Esophagus muscularis mucosa (tissue), 4 donors: ENCODE results near the gene MYO1E. TPM values are rescaled to one million over a fixed set of nuclear protein-coding genes. Genes with fewer than 3 reads are reported as not detected.
"Not testable (repeated sequence)": the region's sequence is repeated elsewhere in the genome, so short reads cannot be mapped to it uniquely, and the experiment has no call there.

ENCODE experiments used
- DNase-seq: peaks from one replicate; pipeline ENCODE4 v3.0.0-alpha.2; 2017; ENCODE audit errors: extremely low spot score
- H3K27ac ChIP-seq, 4 donors: fragments of 200-600 bp; sonication (generic); replicated peaks in 1 of 4; 1 replicate in 3 of 4; 2 replicates in 1 of 4; pipeline ENCODE4 v1.5.1; 2016 to 2019; ENCODE audit warnings: mild to moderate bottlenecking in 1 of 4
- H3K27me3 ChIP-seq, 4 donors: fragments of 200-600 bp; sonication (generic); one replicate each; pipeline versions ENCODE4 v1.5.1 to v1.6.0; 2016 to 2019
- H3K36me3 ChIP-seq, 4 donors: fragments of 200-600 bp; sonication (generic); one replicate each; pipeline ENCODE4 v1.5.1; 2016 to 2019
- H3K4me1 ChIP-seq, 4 donors: fragments of 200-600 bp; sonication (generic); one replicate each; pipeline ENCODE4 v1.5.1; 2016 to 2019
- H3K4me3 ChIP-seq, 4 donors: fragments of 200-600 bp; sonication (generic); 1 replicate in 2 of 4; 2 replicates in 2 of 4; pipeline ENCODE4 v1.5.1; 2016 to 2019; ENCODE audit warnings: mild to moderate bottlenecking in 4 of 4, moderate library complexity in 1 of 4
- H3K9me3 ChIP-seq, 4 donors: fragments of 200-600 bp; sonication (generic); 1 replicate in 3 of 4; 2 replicates in 1 of 4; pipeline ENCODE4 v1.5.1; 2016 to 2019
- CTCF ChIP-seq, 3 experiments: fragments of 200-600 bp in 2 of 3; fragments of 450-650 bp in 1 of 3; sonication (generic) in 2 of 3; IDR thresholded peaks; one replicate each; pipeline ENCODE4 v1.5.1; 2017 to 2019; ENCODE audit warnings: antibody characterized with exemption in 3 of 3, mild to moderate bottlenecking in 2 of 3, moderate library complexity in 1 of 3
- EP300 ChIP-seq: sonication (generic); formaldehyde crosslinking; IDR thresholded peaks from one replicate; pipeline ENCODE4 v1.6.1; 2017; ENCODE audit warnings: antibody characterized with exemption
- POLR2A ChIP-seq: fragments of 450-650 bp; IDR thresholded peaks from one replicate; pipeline ENCODE4 v1.6.1; 2017; ENCODE audit warnings: antibody characterized with exemption, moderate library complexity, mild to moderate bottlenecking, low read depth
- POLR2AphosphoS5 ChIP-seq, 2 donors: sonication (generic); formaldehyde crosslinking; IDR thresholded peaks; one replicate each; pipeline ENCODE4 v1.6.1; 2017; ENCODE audit warnings: antibody characterized with exemption in 2 of 2
- WGBS: methylation state at CpG from one replicate; pipeline ENCODE4 v1.1.5; 2018; 5-methylcytosine and 5-hydroxymethylcytosine counted together
- intact Hi-C: fragments of 100-400 bp; cut with DNase I; formaldehyde crosslinking; loops from one replicate; pipeline ENCODE4 v1.15.1; 2023
- total RNA-seq, 4 donors: library from RNA; depleted of rRNA; stranded (reverse); fragments of >200 nt; gene quantifications; one replicate each; pipeline versions ENCODE4 v1.1.0 to v1.2.1, GENCODE V29; 2016

MYO1E gene
- total RNA-seq, 4 donors from 2014 or later, result 32.7 to 39.9 (median 37.6) TPM

GRCh38 chr15:59396679-59397078 lies 24.0 kb upstream of the MYO1E start:
- intact Hi-C loops, result no loop called here
- no peak overlapping the region for H3K4me3 ChIP-seq

GRCh38 chr15:59396211-59396610 lies 23.5 kb upstream of the MYO1E start:
- Histone ChIP-seq H3K36me3 (no peaks in the 10 kb centered on the region), H3K27ac (no peak overlapping the region), H3K9me3 (no peaks in the 10 kb centered on the region), H3K4me3 (no peak overlapping the region), H3K27me3 (no peaks in the 10 kb centered on the region), H3K4me1 (no peaks in the 10 kb centered on the region)
- intact Hi-C loops, result no loop called here
- 63% methylated on average over 3 of the region's 3 CpGs for WGBS
- TF ChIP-seq EP300, result no peak
- no peak for TF ChIP-seq POLR2AphosphoS5 (IDR thresholded peaks at IDR 0.05)
- TF ChIP-seq CTCF (IDR thresholded peaks at IDR 0.05), result no peak
- TF ChIP-seq POLR2A, result no peak
- DNase-seq, result no peak

More at GRCh38 chr15:59396679-59397078, 24.0 kb upstream of the MYO1E start:
- Histone ChIP-seq H3K9me3 (no peaks in the 10 kb centered on the region), H3K36me3 (no peaks in the 10 kb centered on the region), H3K27ac (no peak overlapping the region), H3K4me1 (no peaks in the 10 kb centered on the region), H3K27me3 (no peaks in the 10 kb centered on the region)
- no peak for TF ChIP-seq POLR2AphosphoS5 (IDR thresholded peaks at IDR 0.05)
- TF ChIP-seq CTCF (IDR thresholded peaks at IDR 0.05), result no peak
- TF ChIP-seq EP300, result no peak
- no peak for TF ChIP-seq POLR2A
- 40% methylated on average over 3 of the region's 3 CpGs for whole genome bisulfite sequencing
- no peak for DNase-seq

GRCh38 chr15:59394166-59394661 lies 21.5 kb upstream of the MYO1E start:
- H3K4me3 ChIP-seq, result no peak overlapping the region
- no peaks in the 10 kb centered on the region for H3K36me3 ChIP-seq
- no peak overlapping the region for H3K27ac ChIP-seq
- H3K27me3 ChIP-seq, result no peaks in the 10 kb centered on the region
- no peak for TF ChIP-seq EP300
- no peak for TF ChIP-seq POLR2AphosphoS5 (IDR thresholded peaks at IDR 0.05)
- TF ChIP-seq CTCF (IDR thresholded peaks at IDR 0.05), result no peak
- TF ChIP-seq POLR2A, result no peak
- H3K4me1 ChIP-seq, result no peaks in the 10 kb centered on the region
- no peak for DNase-seq
- no peaks in the 10 kb centered on the region for H3K9me3 ChIP-seq
- intact Hi-C loops, result no loop called here
- 93% methylated on average over 9 of the region's 9 CpGs for WGBS

- DNase-seq, result no peak
- Histone ChIP-seq H3K9me3 (no peaks in the 10 kb centered on the region), H3K4me1 (no peaks in the 10 kb centered on the region), H3K27me3 (no peaks in the 10 kb centered on the region), H3K27ac (no peak overlapping the region), H3K36me3 (no peaks in the 10 kb centered on the region), H3K4me3 (no peak overlapping the region)
- TF ChIP-seq POLR2AphosphoS5 (IDR thresholded peaks at IDR 0.05) (no peak), POLR2A (no peak), CTCF (IDR thresholded peaks at IDR 0.05) (no peak), EP300 (no peak)
- WGBS, result 86% methylated on average over 5 of the region's 5 CpGs
- intact Hi-C loops, result no loop called here
These were observed 19.6 kb upstream of the MYO1E start for GRCh38 chr15:59392299-59392698.

- 71% methylated on average over 3 of the region's 3 CpGs for whole genome bisulfite sequencing
- intact Hi-C loops, result no loop called here
These were observed 16.0 kb upstream of the MYO1E start for GRCh38 chr15:59388670-59389069.

GRCh38 chr15:59387196-59387878 lies 14.7 kb upstream of the MYO1E start:
- H3K27ac ChIP-seq, intact Hi-C loops: not testable (repeated sequence)
- 94% methylated on average over 13 of the region's 13 CpGs for WGBS

More at GRCh38 chr15:59388670-59389069, 16.0 kb upstream of the MYO1E start:
- Histone ChIP-seq H3K27me3 (no peaks in the 10 kb centered on the region), H3K27ac (no peak overlapping the region), H3K4me1 (no peaks in the 10 kb centered on the region), H3K9me3 (no peaks in the 10 kb centered on the region), H3K36me3 (peaks cover 0 to 8% (median 0%) of the 10 kb centered on the region in 4 donors), H3K4me3 (no peak overlapping the region)
- TF ChIP-seq POLR2AphosphoS5 (IDR thresholded peaks at IDR 0.05), result no peak
- TF ChIP-seq CTCF (IDR thresholded peaks at IDR 0.05), result no peak
- no peak for TF ChIP-seq POLR2A
- no peak for TF ChIP-seq EP300
- no peak for DNase-seq

More at GRCh38 chr15:59387196-59387878, 14.7 kb upstream of the MYO1E start:
- not testable (repeated sequence) for H3K36me3 ChIP-seq, H3K4me3 ChIP-seq, DNase-seq, H3K27me3 ChIP-seq, H3K4me1 ChIP-seq, H3K9me3 ChIP-seq
